Activated naive CD8-positive, alpha-beta T cell treated with anti-CD3 and anti-CD28 coated beads, Interleukin-2, amount 50 U/mL, for 24 hours (primary cell): ENCODE results near the gene TMEM132D.
"Not testable (repeated sequence)": the region's sequence is repeated elsewhere in the genome, so short reads cannot be mapped to it uniquely, and the experiment has no call there.

Experiments used
- ATAC-seq: fragments of 150-1000 bp; cut with Tn5 transposase; one replicate; pipeline ENCODE4 v1.10.0; 2021
- DNase-seq: peaks from one replicate; pipeline ENCODE4 v3.0.0; 2021
- H3K27ac Mint-ChIP-seq: one replicate; pipeline ENCODE4 v1.8.0; 2021; ENCODE audit warnings: mild to moderate bottlenecking, mixed read lengths
- H3K27me3 Mint-ChIP-seq: one replicate; pipeline ENCODE4 v1.8.0; 2021; ENCODE audit warnings: mixed read lengths
- H3K36me3 Mint-ChIP-seq: one replicate; pipeline ENCODE4 v1.8.0; 2021; ENCODE audit warnings: low read depth, mixed read lengths
- H3K4me1 Mint-ChIP-seq: one replicate; pipeline ENCODE4 v1.8.0; 2021; ENCODE audit warnings: mixed read lengths
- H3K4me3 Mint-ChIP-seq: one replicate; pipeline ENCODE4 v1.8.0; 2021; ENCODE audit warnings: mild to moderate bottlenecking, moderate library complexity, mixed read lengths
- H3K9me3 Mint-ChIP-seq: one replicate; pipeline ENCODE4 v1.8.0; 2021; ENCODE audit warnings: mixed read lengths

TMEM132D gene

GRCh38 chr12:129899045-129899444, 4.8 kb downstream of the TMEM132D start:
- not testable (repeated sequence) for H3K4me1 Mint-ChIP-seq, ATAC-seq, H3K36me3 Mint-ChIP-seq, H3K27ac Mint-ChIP-seq, H3K4me3 Mint-ChIP-seq, DNase-seq, H3K9me3 Mint-ChIP-seq
- peaks cover 16% of the 10 kb centered on the region for H3K27me3 Mint-ChIP-seq

DNA sequence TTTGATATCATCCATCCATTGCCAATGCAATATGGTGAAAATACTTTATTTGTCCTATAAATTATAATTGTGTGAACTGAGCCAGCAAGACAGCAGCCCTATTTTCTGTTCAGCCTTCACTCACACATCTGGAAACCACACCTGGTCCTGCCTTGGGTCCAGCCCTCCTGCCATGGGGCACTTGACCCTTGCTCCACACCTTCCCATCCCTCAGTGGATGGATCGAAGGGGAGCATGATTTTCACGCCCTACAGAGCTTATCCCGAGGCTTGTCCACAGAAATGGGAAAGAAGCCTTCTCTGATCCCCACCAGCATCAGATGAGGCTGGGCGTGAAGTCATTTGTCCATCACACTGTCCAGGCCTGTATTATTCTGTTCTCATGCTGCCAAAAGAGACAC, 10.1 kb downstream of the TMEM132D start:
- H3K4me3 Mint-ChIP-seq = no peak overlapping the region
- DNase-seq (no peak), ATAC-seq (no peak)
- H3K9me3 Mint-ChIP-seq = peaks cover 4% of the 10 kb centered on the region
- H3K4me1 Mint-ChIP-seq = no peaks in the 10 kb centered on the region
- no peak overlapping the region for H3K27ac Mint-ChIP-seq
- no peaks in the 10 kb centered on the region for H3K27me3 Mint-ChIP-seq
- H3K36me3 Mint-ChIP-seq = no peaks in the 10 kb centered on the region

- DNase-seq = no peak
- peaks cover 3% of the 10 kb centered on the region for H3K9me3 Mint-ChIP-seq
Measured at GRCh38 chr12:129887101-129887500, 16.7 kb downstream of the TMEM132D start.

GRCh38 chr12:129886541-129886940, 17.3 kb downstream of the TMEM132D start:
- Mint-ChIP-seq H3K27me3 (no peaks in the 10 kb centered on the region), H3K9me3 (peaks cover 3% of the 10 kb centered on the region), H3K4me3 (no peak overlapping the region), H3K27ac (no peak overlapping the region), H3K4me1 (no peaks in the 10 kb centered on the region), H3K36me3 (no peaks in the 10 kb centered on the region)
- no peak for ATAC-seq
- no peak for DNase-seq

More at GRCh38 chr12:129887101-129887500, 16.7 kb downstream of the TMEM132D start:
- Mint-ChIP-seq H3K27ac (no peak overlapping the region), H3K4me3 (no peak overlapping the region), H3K4me1 (no peaks in the 10 kb centered on the region), H3K36me3 (no peaks in the 10 kb centered on the region), H3K27me3 (no peaks in the 10 kb centered on the region)
- no peak for ATAC-seq

- ATAC-seq (no peak), DNase-seq (no peak)
- Mint-ChIP-seq H3K27ac (no peak overlapping the region), H3K36me3 (no peaks in the 10 kb centered on the region), H3K4me1 (no peaks in the 10 kb centered on the region), H3K4me3 (no peak overlapping the region), H3K9me3 (peaks cover 3% of the 10 kb centered on the region), H3K27me3 (no peaks in the 10 kb centered on the region)
Measured at GRCh38 chr12:129885287-129885686, 18.5 kb downstream of the TMEM132D start.

- H3K36me3 Mint-ChIP-seq = no peaks in the 10 kb centered on the region
- no peaks in the 10 kb centered on the region for H3K4me1 Mint-ChIP-seq
- H3K9me3 Mint-ChIP-seq = no peaks in the 10 kb centered on the region
- no peak overlapping the region for H3K27ac Mint-ChIP-seq
- ATAC-seq = no peak
- H3K4me3 Mint-ChIP-seq = no peak overlapping the region
- no peaks in the 10 kb centered on the region for H3K27me3 Mint-ChIP-seq
- no peak for DNase-seq
Measured at GRCh38 chr12:129877411-129877810, 26.4 kb downstream of the TMEM132D start.

GRCh38 chr12:129873833-129874208, 30.0 kb downstream of the TMEM132D start:
- Mint-ChIP-seq H3K9me3 (no peaks in the 10 kb centered on the region), H3K36me3 (no peaks in the 10 kb centered on the region), H3K27ac (no peak overlapping the region), H3K4me1 (no peaks in the 10 kb centered on the region), H3K4me3 (no peak overlapping the region), H3K27me3 (peaks cover 2% of the 10 kb centered on the region)
- ATAC-seq = no peak
- DNase-seq = no peak

DNA sequence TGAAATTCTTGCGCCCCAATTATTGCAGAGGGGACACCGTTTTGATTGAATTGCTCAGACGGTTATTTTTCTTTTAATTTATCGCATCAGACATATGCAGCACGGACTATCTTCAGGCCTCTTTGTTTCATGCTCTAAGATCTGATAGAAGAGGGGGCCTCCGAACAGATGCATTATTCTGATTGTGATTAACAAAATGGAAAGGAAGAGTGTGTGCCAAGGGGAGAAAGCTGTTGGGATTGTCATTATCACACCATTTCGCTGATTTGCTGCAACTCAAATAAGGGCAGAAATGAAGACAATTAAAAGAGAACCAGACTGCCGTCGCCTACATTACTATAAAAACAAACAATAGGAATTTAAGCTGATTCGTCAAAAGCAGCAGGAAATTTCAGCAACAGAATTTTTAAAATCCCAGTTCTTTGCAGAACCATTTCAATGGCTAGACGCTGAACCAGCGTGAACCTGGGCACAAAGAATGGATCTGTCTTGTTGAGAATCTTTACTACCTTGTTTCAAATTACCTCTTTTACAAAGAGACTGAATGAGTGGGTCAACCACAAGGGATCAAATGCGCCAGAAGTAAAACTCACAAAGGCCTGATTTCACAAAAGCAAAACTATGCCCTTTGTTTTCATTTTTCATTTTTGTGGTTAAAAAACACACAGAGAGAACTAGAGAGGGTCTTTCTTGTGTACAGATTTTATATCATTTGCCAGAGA, 30.6 kb downstream of the TMEM132D start:
- ATAC-seq = no peak
- no peaks in the 10 kb centered on the region for H3K4me1 Mint-ChIP-seq
- H3K27ac Mint-ChIP-seq = no peak overlapping the region
- H3K36me3 Mint-ChIP-seq = no peaks in the 10 kb centered on the region
- H3K9me3 Mint-ChIP-seq = no peaks in the 10 kb centered on the region
- DNase-seq = no peak
- H3K4me3 Mint-ChIP-seq = no peak overlapping the region
- H3K27me3 Mint-ChIP-seq = peaks cover 2% of the 10 kb centered on the region

- no peak for ATAC-seq
- H3K4me3 Mint-ChIP-seq = no peak overlapping the region
- H3K27ac Mint-ChIP-seq = no peak overlapping the region
- no peaks in the 10 kb centered on the region for H3K4me1 Mint-ChIP-seq
- H3K9me3 Mint-ChIP-seq = peaks cover under 1% of the 10 kb centered on the region
- H3K27me3 Mint-ChIP-seq = peaks cover 2% of the 10 kb centered on the region
- H3K36me3 Mint-ChIP-seq = no peaks in the 10 kb centered on the region
- no peak for DNase-seq
Measured at GRCh38 chr12:129871991-129872972, 31.5 kb downstream of the TMEM132D start.

DNA sequence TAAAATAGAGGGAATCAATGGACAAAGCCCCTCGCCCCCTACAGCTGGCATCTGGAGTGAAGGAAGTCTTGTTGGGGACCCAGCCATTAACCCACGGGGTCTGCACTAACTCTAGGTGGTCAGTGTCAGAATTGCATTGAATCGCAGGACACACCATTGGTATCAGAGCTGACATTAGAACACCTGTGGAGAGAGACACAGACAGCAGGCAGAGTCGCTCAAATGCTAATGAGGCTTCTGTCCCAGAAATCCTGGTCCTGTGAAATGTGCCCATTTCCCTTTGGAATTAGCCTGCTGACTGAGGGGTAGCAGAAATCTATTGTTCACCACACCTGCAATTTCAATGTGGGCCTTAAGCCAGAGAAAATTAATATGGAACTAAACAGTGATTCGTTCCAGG, 33.0 kb downstream of the TMEM132D start:
- Mint-ChIP-seq H3K4me1 (no peaks in the 10 kb centered on the region), H3K27me3 (peaks cover 2% of the 10 kb centered on the region), H3K36me3 (no peaks in the 10 kb centered on the region), H3K4me3 (no peak overlapping the region), H3K27ac (no peak overlapping the region), H3K9me3 (peaks cover 4% of the 10 kb centered on the region)
- DNase-seq (no peak), ATAC-seq (no peak)

DNA sequence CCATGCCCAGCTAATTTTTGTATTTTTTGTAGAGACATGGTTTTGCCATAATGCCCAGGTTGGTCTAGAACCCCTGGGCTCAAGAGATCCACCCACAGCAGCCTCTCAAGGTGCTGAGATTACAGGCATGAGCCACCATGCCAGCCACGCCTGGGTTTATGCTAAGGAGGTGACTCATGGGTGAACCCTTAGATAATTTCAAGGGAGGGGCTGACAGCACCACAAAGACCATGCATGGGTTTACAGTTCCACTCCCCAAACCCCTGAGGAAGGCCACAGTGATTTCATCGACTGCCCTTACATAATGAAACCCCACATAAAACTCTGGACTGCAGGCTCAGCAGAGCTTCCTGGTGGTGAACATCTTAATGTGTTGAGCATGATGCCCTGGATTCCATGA, 33.7 kb downstream of the TMEM132D start:
- no peak for ATAC-seq
- Mint-ChIP-seq H3K4me3 (no peak overlapping the region), H3K36me3 (no peaks in the 10 kb centered on the region), H3K27me3 (peaks cover 2% of the 10 kb centered on the region), H3K4me1 (no peaks in the 10 kb centered on the region), H3K9me3 (peaks cover 10% of the 10 kb centered on the region), H3K27ac (no peak overlapping the region)
- no peak for DNase-seq

DNA sequence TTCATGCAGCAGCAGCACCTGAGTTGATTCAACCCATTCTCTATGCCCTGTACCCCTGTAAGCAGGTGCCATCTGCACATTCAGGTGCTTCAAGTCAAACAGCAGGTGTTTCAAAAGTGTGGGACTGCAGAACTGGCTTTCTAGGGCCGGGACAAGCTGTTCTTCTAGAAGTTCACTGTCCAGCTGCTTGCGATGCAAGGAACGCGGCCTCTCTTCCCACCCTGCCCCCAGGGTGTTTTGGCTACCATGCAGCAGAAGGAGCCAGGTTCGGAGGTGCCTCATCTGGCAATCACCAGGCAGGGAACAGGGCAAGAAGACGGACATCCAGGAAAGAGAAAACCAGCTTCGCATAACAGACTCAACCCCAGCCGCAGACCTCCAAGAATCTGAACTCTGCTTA, 35.2 kb downstream of the TMEM132D start:
- peaks cover 2% of the 10 kb centered on the region for H3K27me3 Mint-ChIP-seq

GRCh38 chr12:129863938-129864337, 39.9 kb downstream of the TMEM132D start:
- no peak for ATAC-seq
- H3K9me3 Mint-ChIP-seq = peaks cover 17% of the 10 kb centered on the region
- H3K27ac Mint-ChIP-seq = no peak overlapping the region
- no peak for DNase-seq
- no peaks in the 10 kb centered on the region for H3K36me3 Mint-ChIP-seq
- no peak overlapping the region for H3K4me3 Mint-ChIP-seq
- no peaks in the 10 kb centered on the region for H3K27me3 Mint-ChIP-seq
- no peaks in the 10 kb centered on the region for H3K4me1 Mint-ChIP-seq

More for the DNA sequence above, 35.2 kb downstream of the TMEM132D start:
- no peak for DNase-seq
- H3K27ac Mint-ChIP-seq = no peak overlapping the region
- no peak overlapping the region for H3K4me3 Mint-ChIP-seq
- H3K36me3 Mint-ChIP-seq = no peaks in the 10 kb centered on the region
- peaks cover 17% of the 10 kb centered on the region for H3K9me3 Mint-ChIP-seq
- ATAC-seq = no peak
- no peaks in the 10 kb centered on the region for H3K4me1 Mint-ChIP-seq

GRCh38 chr12:129862561-129863175, 41.2 kb downstream of the TMEM132D start:
- no peaks in the 10 kb centered on the region for H3K27me3 Mint-ChIP-seq
- no peak overlapping the region for H3K27ac Mint-ChIP-seq
- no peaks in the 10 kb centered on the region for H3K4me1 Mint-ChIP-seq
- peaks cover 17% of the 10 kb centered on the region for H3K9me3 Mint-ChIP-seq
- H3K36me3 Mint-ChIP-seq = no peaks in the 10 kb centered on the region
- ATAC-seq (no peak), DNase-seq (no peak)
- H3K4me3 Mint-ChIP-seq = no peak overlapping the region

- H3K27me3 Mint-ChIP-seq = no peaks in the 10 kb centered on the region
- no peak for ATAC-seq
- DNase-seq = no peak
- H3K36me3 Mint-ChIP-seq = no peaks in the 10 kb centered on the region
- peaks cover 13% of the 10 kb centered on the region for H3K9me3 Mint-ChIP-seq
- no peaks in the 10 kb centered on the region for H3K4me1 Mint-ChIP-seq
- no peak overlapping the region for H3K27ac Mint-ChIP-seq
- H3K4me3 Mint-ChIP-seq = no peak overlapping the region
Measured at GRCh38 chr12:129861951-129862350, 41.9 kb downstream of the TMEM132D start.
